GM18867 (cell line): ENCODE results near the gene PTPRN.
"Not testable (repeated sequence)": the region's sequence is repeated elsewhere in the genome, so short reads cannot be mapped to it uniquely, and the experiment has no call there.

Experiments
- ATAC-seq: cut with Tn5 transposase; IDR thresholded peaks from one replicate; pipeline ENCODE4 v1.9.1; 2021; ENCODE audit warnings: mild to moderate bottlenecking, moderate library complexity; ENCODE audit not compliant: unreplicated experiment

Gene PTPRN

GRCh38 chr2:219289195-219289536 is 20.0 kb downstream of the PTPRN start:
- ATAC-seq = no peak

- no peak for ATAC-seq
These were observed 21.5 kb downstream of the PTPRN start for GRCh38 chr2:219287580-219288265.

GRCh38 chr2:219287116-219287440 is 22.1 kb downstream of the PTPRN start:
- not testable (repeated sequence) for ATAC-seq

GRCh38 chr2:219286436-219287115 is 22.6 kb downstream of the PTPRN start:
- ATAC-seq = no peak

- no peak for ATAC-seq
These were observed 23.2 kb downstream of the PTPRN start for GRCh38 chr2:219285894-219286425.

- no peak for ATAC-seq
These were observed 23.8 kb downstream of the PTPRN start for GRCh38 chr2:219285373-219285735.

- no peak for ATAC-seq
These were observed 24.5 kb downstream of the PTPRN start for GRCh38 chr2:219284501-219285372.

- no peak for ATAC-seq
These were observed 26.1 kb downstream of the PTPRN start for GRCh38 chr2:219282943-219283581.

GRCh38 chr2:219282375-219282774 is 26.8 kb downstream of the PTPRN start:
- no peak for ATAC-seq

- ATAC-seq = no peak
These were observed 27.6 kb downstream of the PTPRN start for GRCh38 chr2:219281588-219281987.

- no peak for ATAC-seq
These were observed 28.6 kb downstream of the PTPRN start for GRCh38 chr2:219280651-219281050.

GRCh38 chr2:219279916-219280516 is 29.2 kb downstream of the PTPRN start:
- ATAC-seq = no peak

- ATAC-seq = peak; percentile 84
These were observed 29.9 kb downstream of the PTPRN start, which contains the start of gene DNAJB2 for GRCh38 chr2:219279151-219279915. Gene DNAJB2, plus strand, starts transcription at chr2:219279366. Its CDS starts 468 bp downstream, at chr2:219279834.

GRCh38 chr2:219278655-219279150 is 30.5 kb downstream of the PTPRN start:
- ATAC-seq = no peak

GRCh38 chr2:219277703-219278654 is 31.2 kb downstream of the PTPRN start:
- ATAC-seq = peak; percentile 32

- ATAC-seq = no peak
These were observed 34.8 kb downstream of the PTPRN start for GRCh38 chr2:219274361-219274921.

- no peak for ATAC-seq
These were observed 35.3 kb downstream of the PTPRN start for GRCh38 chr2:219273937-219274336.

- no peak for ATAC-seq
These were observed 36.2 kb downstream of the PTPRN start for GRCh38 chr2:219272995-219273394.
